ENCODE measurements around the gene FILIP1.
A peak's percentile ranks its signal among the peaks of the same experiment; 100 is the strongest.

FILIP1 gene

GRCh38 chr6:75257343-75258087 is 236.1 kb downstream of the FILIP1 start:
- DNase-seq, result no peak

GRCh38 chr6:75250552-75250951 is 243.0 kb downstream of the FILIP1 start:
- DNase-seq, result no peak

GRCh38 chr6:75249837-75250236 is 243.8 kb downstream of the FILIP1 start:
- no peak for DNase-seq

DNA sequence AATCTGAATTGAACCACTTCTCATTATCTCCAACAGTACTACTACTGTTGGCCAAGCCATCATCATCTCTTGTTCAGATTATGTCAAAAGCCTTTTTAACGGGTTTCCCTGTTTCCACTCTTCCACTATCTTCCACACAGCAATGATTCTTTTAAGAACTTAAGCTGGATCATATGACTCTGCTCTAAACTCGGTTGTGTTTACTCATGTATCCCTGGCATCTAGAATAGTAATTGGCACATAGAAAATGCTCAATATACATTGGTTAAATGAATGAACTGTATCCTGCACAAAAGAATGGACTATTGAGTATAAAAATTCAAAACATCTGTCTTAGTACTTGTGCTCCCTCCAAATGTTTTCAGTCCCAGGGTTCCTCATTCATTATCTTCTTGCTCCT is 247.2 kb downstream of the FILIP1 start:
- no peak for DNase-seq

DNA sequence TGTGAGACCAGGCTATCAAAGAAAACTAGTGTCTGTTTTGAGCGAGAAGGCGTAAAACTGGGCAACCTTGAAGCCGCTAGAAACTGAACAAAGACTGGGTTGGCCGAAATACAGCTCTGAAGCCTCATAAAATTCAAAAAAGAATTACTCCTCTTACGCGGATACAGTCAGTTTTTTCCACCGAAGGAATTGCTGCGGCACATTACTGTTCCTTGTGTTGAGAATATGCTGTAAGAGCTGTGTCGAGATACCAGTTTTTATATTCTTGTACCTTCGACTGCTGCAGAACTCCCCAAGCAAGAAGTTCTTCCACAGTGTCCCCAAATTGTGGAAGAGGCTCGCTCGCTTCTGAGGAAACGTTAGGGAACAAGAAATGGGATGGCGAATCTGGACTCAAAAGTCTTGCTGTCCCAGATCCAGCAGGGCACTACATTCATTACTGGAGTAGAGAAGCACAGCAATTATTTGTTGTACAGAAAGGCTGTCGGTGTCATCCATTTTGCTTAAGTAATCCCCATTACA is 249.5 kb downstream of the FILIP1 start:
- DNase-seq, result no peak

DNA sequence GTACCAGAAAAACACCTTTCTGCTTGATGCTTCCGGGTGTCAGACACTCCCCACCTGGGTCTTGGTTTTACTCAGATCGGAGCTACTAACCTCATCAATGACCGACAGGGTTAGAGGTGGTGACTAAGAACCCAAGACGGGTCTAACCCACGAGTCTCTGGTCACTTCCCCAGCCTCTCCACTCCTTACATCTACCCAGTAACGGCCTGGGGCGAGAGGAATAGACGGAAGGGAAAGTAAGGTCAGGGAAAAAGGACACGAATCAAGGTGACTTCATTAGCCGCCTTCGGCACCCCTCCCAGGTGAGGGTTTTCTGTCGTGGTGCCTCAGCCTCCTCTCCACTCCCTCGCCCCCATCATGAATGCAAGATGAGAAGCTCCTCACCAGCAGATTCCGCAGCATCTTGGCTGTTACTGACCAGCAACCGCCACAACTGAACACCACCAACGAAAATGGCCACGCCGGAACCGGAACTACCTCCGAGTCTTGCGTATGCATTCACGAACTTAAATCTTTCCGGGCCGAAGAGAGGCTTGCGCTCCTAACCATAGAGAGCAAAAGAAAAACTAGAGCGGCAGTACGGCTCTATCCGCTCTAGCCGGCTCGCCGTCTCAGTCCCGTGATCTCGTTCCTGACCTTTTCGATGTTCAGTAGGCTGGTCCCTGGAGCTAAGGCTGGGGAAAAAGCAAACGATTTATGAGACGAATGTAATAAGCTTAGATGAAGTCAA is 250.1 kb downstream of the FILIP1 start, which contains the start of gene COX7A2:
TSS of gene COX7A2 (minus strand) at position 469 of the 730 bp plus-strand sequence. CDS start at position 402, 67 bp downstream.
- peak; percentile 98 for DNase-seq
